HG02852 (cell line): ENCODE measurements around the gene CDH13.

Experiments
- ATAC-seq: cut with Tn5 transposase; IDR thresholded peaks from one replicate; pipeline ENCODE4 v1.9.1; 2021; ENCODE audit warnings: mild to moderate bottlenecking, moderate library complexity; ENCODE audit not compliant: unreplicated experiment

Gene CDH13

GRCh38 chr16:82684256-82684655, 57.5 kb downstream of the CDH13 start:
- no peak for ATAC-seq

- ATAC-seq: no peak
These were observed 58.8 kb downstream of the CDH13 start for GRCh38 chr16:82685526-82685925.

- ATAC-seq: no peak
These were observed 67.6 kb downstream of the CDH13 start for GRCh38 chr16:82694239-82694874.

- ATAC-seq: no peak
These were observed 69.0 kb downstream of the CDH13 start for GRCh38 chr16:82695806-82696205.

- ATAC-seq: no peak
These were observed 72.5 kb downstream of the CDH13 start for GRCh38 chr16:82699260-82699659.

- no peak for ATAC-seq
These were observed 73.1 kb downstream of the CDH13 start for GRCh38 chr16:82699711-82700495.

- no peak for ATAC-seq
These were observed 73.9 kb downstream of the CDH13 start for GRCh38 chr16:82700541-82701235.

- ATAC-seq: no peak
These were observed 74.7 kb downstream of the CDH13 start for GRCh38 chr16:82701442-82701955.

GRCh38 chr16:82703161-82703560, 76.4 kb downstream of the CDH13 start:
- no peak for ATAC-seq

- ATAC-seq: no peak
These were observed 77.4 kb downstream of the CDH13 start for GRCh38 chr16:82703871-82704768.

- no peak for ATAC-seq
These were observed 83.2 kb downstream of the CDH13 start for GRCh38 chr16:82709987-82710386.

- ATAC-seq: no peak
These were observed 87.0 kb downstream of the CDH13 start for GRCh38 chr16:82713778-82714177.

GRCh38 chr16:82715160-82715559, 88.4 kb downstream of the CDH13 start:
- no peak for ATAC-seq

- no peak for ATAC-seq
These were observed 89.1 kb downstream of the CDH13 start for GRCh38 chr16:82715833-82716232.

- ATAC-seq: no peak
These were observed 89.6 kb downstream of the CDH13 start for GRCh38 chr16:82716361-82716855.

- no peak for ATAC-seq
These were observed 93.6 kb downstream of the CDH13 start for GRCh38 chr16:82720414-82720813.

- ATAC-seq: no peak
These were observed 99.5 kb downstream of the CDH13 start for GRCh38 chr16:82726306-82726705.

GRCh38 chr16:82728901-82729300, 102.1 kb downstream of the CDH13 start:
- ATAC-seq: no peak

- ATAC-seq: no peak
These were observed 104.1 kb downstream of the CDH13 start for GRCh38 chr16:82730901-82731300.

- no peak for ATAC-seq
These were observed 105.7 kb downstream of the CDH13 start for GRCh38 chr16:82732461-82732860.
